HG03135 (cell line): Measurements from ENCODE around the gene TRABD2B.
"Not testable (repeated sequence)": the region's sequence is repeated elsewhere in the genome, so short reads cannot be mapped to it uniquely, and the experiment has no call there.

Experiments used
- ATAC-seq: cut with Tn5 transposase; IDR thresholded peaks from one replicate; pipeline ENCODE4 v1.9.1; 2021; ENCODE audit warnings: mild to moderate bottlenecking, moderate library complexity; ENCODE audit not compliant: unreplicated experiment

TRABD2B gene

DNA sequence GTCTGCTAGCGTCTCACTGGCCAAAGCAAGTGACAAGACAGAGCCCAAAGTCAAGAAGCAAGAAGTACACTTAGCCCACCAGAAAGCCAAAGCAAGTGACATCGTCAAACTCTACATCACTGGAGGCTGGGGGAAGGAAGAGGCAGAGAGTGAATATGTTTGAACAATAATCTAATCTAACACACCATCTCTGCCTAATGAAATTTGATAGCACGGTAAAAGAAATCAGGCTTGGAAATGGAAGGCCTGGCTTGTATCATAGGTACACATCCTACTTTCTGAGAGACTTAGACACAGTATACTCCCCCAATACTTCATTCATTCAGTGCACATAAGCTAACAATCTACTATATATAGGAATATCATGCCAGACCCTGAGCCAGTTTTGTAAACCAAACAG lies 26.3 kb downstream of the TRABD2B start:
- ATAC-seq: no peak

DNA sequence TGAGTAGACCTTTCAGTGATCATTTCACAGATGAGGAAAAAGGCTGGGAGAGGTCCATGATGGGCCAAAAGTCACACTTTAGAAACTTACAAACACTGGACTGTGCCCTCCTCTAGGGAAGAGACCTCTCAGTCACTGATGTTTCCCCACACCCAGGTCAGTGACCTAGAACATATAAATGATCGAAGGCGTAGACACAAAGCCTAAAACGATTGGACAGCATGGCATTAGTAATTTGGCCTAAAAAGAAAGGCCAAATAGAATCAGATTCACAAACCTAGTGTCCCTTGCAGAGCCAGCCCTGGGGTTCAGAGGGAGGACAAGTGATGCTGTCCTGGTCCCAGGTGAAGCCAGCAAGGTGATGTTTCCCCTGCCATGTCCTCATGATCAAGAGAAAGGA lies 27.7 kb downstream of the TRABD2B start:
- no peak for ATAC-seq

DNA sequence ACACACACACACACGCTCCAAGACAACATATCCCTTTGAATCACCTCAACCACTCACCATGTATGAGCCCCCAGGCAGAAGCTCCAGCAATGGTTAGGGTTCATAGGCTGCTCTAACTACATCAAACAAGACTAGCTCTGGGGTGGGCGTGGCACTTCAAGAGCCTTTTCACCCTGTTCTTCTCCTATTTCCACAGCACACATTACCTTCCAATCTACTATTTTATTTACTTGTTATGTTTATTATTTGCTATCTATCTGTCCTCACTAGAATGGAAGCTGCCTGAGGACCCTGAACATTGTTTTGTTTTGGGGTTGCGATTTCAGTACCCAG lies 28.7 kb downstream of the TRABD2B start:
- no peak for ATAC-seq

DNA sequence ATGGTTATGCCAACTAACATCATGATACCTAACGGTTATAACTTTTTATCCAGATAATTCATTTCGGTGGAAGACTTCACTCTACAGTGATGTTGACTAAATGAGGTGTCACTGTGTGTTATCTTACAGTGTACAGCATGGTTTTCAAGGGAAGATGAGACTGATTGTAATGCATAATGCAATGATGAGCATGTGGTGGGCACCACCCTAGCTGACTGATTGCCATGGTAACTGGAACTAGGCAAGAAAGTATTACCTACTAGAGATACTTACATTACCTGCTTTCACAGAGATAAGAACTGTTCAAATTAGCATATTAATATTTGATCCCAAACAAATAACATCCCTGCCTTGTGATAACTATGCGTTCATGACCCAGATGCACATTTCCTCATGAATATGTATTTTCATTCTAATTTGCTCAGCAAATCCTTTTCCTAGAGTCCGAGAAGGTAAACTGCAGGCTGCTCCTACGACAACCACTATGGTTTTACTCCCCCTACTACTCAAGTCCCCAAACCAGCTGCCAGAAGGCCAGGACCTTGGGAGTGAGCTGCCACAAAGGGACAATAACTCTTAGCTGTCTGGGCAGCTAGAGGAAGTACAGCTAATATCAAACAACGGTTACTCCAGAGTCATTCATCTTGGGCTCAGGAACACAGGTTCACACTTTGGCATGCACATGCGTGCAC lies 29.2 kb downstream of the TRABD2B start:
- ATAC-seq: no peak

DNA sequence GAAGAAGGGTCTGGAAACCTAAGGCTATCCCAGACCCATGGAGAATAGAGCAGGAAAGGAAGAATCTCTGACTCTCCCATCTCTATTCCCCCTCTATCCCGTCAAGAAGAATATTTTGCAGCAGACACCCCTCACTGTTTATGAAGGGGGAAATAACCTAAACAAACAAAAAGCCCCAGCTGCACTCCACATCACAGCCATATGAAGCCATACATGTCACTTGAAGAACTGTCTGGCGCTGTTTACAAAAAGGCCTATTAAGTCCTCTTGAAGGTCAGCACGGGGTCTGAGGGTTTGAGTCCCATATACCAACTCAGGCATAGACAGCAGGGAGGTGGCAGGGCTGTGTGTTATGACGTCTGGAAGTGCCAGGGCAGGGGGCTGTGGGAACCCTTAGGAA lies 31.4 kb downstream of the TRABD2B start:
- ATAC-seq: no peak

DNA sequence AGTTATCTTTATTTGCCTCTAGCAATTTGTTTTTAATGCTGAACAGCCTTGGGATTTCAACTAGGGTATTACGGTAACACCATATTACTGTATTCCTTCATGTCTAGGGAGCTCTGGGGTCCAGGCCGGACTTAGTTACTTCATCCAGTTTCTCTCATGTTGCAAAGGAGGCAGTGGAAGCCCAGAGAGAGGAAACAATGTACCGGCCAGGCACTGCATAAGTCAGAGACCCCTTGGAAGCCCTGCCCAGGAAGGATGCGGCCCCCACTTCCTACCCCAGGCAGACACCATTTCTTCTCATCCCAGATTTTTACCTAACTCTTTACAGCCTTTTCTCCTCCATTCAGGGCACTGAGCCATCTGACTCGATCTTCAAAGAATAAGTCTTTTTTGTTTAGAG lies 32.5 kb downstream of the TRABD2B start:
- ATAC-seq: no peak

DNA sequence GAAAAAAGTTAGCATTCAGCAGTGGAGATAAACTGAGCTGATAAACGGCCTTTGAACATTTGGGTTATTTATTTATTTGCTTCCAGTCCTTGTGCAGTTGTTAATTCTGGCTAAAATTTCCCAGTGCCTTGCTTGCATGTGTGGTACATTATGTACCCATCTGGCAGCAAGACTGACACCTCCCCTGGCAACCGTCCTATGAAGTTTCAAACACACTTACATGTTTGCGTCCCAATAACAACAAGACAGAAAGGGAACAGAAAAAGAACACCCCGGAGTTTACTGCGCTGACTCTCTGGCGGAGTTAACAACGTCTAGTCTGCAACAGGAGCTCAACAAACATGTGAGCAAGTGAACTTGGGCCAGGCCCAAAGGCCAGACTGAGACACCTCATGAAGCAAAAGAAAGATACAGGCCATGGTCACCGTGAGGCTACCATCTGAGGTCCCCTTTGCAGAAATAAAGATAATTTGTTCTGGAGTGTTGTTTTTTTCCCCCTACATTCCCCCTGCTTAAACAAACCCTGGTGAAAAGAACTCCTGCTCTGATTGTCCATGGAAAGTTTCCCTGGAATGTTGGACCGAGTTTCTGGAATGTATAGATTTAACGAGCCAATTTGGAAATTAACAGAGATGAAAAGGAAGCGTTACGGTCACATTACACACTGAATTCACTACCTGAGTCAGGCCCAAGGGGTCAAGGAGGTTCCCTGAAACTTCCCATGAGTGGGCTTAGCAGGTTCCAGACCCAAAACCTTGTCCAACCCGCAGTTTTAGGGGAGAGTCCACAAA lies 33.4 kb downstream of the TRABD2B start:
- ATAC-seq: no peak

DNA sequence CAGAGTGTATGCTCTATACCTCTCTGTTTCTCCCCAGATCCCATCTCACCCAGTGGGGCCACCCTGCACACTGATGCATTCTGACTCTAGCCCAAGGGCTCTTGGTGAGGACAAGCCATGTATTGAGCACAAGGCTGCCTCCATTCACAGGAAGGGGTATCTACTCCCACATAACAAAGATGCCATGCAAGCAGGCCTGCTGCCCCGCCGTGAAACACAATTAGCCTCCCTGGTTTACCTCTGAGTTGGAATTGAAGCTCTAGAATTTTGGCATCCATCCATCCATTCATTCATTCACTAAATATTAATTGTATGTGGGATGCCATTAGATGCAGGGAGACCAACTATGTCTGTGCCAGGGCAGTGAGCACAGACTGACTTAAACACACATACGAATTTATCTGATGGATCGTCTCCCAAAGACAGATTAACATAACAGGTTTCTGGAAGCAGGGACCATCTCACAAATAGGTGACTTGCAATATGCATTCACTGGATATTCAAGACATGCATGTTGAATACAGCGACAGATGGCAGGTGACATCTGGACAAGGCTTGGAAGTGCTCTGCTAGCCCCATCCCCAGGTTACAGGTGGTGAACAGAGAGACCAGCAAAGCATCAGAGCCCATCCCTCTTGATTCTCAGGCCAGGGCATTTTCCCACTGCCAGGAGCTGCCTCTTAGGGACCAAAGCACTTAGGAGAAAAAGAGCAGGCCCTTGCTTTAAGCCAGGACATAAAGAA lies 34.3 kb downstream of the TRABD2B start:
- no peak for ATAC-seq

DNA sequence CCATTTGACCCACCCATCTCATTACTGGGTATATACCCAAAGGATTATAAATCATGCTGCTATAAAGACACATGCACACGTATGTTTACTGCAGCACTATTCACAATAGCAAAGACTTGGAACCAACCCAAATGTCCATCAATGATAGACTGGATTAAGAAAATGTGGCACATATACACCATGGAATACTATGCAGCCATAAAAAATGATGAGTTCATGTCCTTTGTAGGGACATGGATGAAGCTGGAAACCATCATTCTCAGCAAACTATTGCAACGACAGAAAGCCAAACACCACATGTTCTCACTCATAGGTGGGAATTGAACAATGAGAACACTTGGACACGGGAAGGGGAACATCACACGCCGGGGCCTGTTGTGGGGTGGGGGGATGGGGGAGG lies 35.4 kb downstream of the TRABD2B start:
- ATAC-seq: not testable (repeated sequence)

DNA sequence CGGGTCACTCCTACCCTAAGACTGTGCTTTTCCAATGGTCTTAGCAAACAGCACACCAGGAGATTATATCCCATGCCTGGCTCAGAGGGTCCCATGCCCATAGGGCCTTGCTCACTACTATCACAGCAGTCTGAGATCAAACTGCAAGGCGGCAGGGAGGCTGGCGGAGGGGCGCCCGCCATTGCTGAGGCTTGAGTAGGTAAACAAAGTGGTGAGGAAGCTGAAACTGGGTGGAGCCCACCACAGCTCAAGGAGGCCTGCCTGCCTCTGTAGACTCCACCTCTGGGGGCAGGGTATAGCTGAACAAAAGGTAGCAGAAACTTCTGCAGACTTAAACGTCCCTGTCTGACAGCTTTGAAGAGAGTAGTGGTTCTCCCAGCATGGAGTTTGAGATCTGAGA lies 40.7 kb downstream of the TRABD2B start:
- ATAC-seq: not testable (repeated sequence)

DNA sequence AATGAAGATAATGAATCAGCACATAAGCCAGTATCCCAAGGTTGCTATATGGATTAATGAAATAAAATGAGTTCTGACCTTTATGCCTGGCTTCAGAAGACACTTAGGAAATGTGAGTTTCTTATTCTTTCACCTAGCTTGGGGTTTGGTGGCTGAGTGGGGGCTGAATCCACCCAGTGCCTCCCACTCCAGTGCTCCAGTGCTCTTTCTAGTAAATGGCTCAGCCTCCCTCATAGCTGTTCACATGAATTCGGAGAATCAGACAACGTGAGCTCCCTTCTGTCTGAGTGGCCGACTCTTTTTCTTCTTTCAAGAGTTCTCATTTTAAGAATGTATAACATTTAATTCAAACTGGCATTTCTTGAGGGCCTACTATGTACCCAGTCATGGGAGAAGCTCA lies 43.5 kb downstream of the TRABD2B start:
- ATAC-seq: no peak

DNA sequence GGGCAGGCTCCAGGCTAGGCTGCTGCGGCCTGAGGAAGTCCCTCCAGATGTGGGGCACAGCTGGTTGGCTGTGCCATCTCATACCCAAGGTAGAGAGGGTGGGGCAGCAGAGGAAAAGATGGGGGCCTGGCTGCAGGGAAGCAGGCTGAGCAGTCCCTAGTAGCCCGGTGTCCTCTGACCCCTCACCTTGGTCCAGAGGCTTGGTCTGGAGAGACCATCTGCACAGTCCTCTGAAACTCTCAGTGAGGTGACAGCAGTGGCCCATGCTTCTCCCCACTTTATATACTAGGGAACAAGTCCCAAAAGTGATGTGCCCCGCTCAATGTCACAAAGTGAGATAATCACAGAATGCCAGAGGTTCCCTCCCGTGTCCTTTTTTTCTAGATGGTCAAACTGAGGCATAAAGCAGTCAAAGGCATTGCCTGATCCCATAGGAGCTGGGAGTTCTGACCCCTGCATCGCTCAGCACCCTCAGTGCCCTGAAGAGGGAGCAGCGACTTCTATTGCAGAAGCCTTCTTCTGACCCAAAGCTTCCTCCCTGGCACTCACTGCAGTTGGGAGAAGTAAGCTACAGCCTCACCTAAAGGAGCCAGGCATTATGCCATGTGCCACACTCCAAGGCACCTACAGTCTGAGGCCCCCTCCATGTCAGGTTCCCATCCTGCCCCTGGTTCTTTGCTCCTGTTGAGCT lies 45.5 kb downstream of the TRABD2B start:
- no peak for ATAC-seq

DNA sequence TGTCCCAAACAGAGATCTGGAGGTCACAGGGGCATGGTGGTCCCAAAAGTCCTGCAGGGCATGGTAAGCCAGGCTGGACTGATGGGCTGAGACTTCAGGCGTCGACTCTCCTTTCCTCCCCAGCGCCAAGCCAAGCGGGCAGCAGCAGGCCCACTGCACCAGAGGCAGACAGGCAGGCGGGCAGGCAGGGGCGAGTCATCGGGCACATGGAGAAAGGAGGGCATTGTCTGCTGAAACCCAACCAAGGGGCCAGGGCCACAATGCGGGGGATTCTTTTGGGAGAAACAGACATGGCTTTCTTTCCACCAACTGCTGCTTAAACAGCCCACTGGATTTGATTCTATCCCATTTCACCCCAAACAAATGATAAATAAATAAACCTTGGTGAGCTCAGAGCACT lies 46.2 kb downstream of the TRABD2B start:
- ATAC-seq: no peak

DNA sequence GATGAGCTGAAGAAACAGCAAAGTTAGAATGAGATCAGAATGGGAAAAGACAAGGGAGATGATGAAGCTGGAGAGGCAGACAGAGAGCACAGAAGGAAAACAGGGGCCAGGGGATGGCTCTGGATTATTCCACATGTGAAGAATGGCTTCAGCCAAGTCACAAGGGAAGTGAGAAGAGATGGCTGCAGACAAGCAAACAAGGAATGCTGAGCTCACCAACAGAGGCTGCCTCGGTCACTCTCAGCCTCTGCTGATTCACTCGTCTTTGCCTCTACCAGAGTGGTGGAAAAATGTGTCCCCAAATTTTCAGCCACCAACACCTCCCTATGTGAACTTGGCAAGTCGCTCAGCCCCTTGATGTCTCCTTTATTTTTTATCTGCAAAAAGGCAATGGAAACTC lies 46.7 kb downstream of the TRABD2B start:
- ATAC-seq: no peak

DNA sequence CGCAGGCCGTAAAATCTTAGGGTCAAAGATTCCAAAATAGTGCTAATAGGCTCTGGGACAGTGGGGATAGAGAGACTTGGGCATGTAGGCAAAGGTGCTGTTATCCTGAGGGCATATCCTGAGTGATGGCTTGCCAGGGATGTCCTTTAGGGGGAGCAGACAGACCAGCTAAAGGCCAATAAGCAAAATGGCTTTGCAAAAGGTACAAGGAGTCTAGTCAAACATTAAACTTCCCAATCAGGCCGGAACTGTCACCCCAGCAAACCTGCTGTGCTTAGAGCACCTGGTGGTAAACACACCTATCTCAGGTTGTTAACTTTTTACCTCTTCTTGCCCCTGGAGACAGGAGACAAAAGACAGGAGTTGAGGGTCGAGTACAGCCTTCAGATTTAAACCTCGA lies 49.1 kb downstream of the TRABD2B start:
- no peak for ATAC-seq

DNA sequence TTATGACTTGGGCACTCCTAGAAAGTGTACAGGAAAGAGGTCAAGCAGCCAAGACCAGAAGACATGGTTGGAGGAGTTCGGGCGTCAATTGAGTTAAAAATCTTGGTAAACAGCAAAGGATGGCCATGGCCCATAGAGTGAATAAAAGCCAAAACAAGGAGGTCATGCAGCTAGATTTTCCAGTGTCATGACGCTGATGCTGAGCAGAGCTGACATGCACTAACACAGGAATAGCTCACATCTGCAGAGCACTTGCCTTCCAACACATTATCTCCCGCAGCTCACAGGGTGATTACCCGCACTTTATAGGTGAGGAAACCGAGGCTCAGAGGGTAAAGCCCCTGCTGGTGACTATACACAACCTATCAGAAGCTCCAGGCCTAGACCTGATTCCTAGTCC lies 49.7 kb downstream of the TRABD2B start:
- no peak for ATAC-seq

DNA sequence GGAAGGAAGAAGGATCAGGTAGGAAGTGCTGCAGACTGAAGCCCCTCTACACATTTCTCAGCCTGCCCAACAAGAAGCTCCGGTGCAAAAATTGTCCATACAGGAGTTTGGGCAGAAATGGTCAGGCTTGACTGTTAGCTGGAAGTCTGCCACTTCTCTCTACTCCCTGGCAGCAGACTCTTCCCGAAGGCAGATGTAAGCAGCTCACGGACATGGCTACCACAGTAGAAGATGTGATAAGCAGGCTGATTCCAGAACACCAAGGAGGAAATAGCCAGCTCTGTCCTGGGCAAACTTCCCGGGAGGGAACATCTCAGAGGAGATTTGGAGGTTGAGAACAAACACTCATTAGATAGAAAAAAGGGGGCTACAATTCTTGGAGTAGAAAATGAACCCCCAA lies 52.6 kb downstream of the TRABD2B start:
- no peak for ATAC-seq

DNA sequence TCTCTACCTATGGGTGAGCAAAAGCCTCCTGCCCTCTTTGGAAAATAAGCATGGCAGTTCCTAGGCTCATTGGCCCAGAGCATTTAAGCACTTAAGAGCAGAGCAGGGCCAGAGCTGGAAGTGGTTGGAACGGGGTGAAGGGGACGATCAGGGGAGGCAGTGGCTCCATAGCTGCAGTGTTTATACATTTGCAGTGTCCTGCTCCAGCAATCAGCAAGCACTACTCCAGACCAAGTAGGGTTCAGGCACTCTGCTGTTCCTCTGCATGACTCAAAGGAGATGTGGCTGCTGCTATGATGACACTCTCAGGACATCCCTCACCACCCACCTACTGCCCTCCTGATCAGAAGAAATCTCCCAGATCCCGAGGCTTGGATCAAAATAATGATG lies 55.0 kb downstream of the TRABD2B start:
- ATAC-seq: no peak

DNA sequence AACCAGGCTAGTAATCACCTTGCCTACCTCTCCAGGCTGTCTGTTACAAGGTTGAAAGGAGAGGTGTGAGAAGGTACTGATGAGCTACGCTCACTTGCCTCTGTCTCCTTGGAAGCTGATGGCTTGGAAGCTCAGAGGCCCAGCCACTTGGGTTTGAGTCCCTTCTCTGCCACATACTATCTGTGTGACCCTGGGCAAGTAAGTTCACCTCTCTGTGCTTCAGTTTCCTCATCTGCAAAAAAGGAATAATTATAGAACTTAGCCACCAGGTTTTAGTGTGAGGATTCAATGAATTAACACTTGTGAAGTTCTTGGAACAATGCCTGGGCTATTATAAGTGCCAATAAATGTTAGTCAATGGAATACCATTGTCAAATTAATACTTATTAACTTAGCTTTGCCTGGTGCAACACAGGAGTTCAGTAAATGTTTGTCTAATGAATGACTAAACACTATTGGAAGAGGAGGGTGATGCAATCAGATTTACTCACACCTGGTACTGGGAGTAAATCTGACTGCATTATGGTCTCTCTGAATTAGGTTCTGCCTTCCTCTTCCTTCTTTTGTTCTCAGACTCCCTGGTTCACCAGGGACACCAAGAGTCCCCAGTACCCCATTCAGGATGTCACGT lies 55.5 kb downstream of the TRABD2B start:
- ATAC-seq: no peak

DNA sequence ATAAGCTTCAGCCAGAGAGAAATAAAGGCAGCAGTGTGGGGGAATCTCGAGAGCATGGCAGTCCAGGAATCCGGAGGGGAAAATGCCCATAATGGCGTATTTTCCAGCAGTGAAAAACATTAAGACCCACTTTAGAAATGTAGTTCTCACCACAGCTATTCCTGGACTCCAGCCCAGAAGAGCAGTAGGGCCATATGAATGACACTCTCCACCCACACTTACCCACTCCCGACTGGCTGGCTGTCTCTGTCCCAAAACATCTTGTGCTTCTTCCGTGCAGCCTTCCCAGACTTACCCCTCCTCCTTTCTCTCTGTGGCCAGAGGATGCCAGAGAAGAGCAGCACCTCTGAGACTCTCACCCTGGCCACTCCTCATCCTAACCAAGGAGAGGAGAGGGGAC lies 56.4 kb downstream of the TRABD2B start:
- no peak for ATAC-seq

DNA sequence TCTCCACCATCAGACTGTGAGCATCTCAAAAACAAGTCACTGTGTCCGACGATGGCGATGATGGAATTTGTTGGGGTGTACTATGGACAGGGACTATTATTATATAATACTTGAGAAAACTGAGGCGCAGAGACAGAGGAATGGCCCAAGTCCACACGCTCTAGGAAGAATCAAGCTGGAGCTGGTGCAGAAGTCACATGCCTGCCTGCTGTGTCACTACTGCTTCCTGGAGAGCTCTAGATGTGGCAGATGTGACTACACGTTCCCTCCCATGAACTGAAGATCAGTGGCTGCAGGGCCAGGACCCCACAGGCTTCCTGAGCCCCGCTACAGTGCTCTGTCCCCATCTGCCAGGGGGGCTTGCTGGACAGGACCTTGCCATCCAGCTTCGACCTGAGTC lies 56.9 kb downstream of the TRABD2B start:
- no peak for ATAC-seq
